ENCODE data around the gene NCOA4.
"Not testable (repeated sequence)": the region's sequence is repeated elsewhere in the genome, so short reads cannot be mapped to it uniquely, and the experiment has no call there.

Gene NCOA4

DNA sequence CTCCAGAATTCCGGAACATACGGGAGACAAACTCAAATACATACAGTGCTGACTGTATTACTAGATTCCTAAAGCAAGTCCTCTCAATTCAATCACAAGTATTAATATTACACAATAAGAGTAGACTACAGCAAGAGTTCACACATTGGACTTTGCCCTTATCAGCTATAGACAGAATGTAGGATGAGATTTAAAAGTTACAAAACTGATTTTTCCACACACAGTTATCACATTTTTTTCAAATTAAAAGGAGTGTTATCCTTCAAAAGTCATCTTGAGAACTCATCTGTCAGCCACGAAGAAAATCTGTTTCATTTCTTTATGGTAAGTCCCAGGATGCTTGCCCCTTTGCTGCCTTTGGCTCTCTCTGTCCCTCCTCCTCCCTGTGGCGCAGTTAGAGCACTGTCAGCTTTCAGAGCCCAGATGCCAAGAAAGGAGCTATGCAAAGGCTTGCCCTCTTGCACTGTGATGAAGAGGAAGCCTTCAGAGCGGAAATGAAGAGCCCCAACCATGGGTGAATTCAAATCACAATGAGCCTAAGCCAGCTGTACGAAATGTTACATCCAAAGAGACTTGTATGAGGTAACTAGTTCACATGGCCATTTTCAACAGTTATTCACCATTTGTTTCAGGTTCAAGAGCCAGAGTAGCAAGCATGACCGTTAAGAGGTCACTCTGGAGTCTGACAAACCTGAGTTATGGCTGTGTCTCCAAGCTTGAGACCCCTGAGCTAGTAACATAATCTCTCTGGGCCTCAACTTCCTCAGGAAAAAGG is 10.7 kb downstream of the NCOA4 start:
- DNase-seq (ENCODE audit: low read depth), result no peak

DNA sequence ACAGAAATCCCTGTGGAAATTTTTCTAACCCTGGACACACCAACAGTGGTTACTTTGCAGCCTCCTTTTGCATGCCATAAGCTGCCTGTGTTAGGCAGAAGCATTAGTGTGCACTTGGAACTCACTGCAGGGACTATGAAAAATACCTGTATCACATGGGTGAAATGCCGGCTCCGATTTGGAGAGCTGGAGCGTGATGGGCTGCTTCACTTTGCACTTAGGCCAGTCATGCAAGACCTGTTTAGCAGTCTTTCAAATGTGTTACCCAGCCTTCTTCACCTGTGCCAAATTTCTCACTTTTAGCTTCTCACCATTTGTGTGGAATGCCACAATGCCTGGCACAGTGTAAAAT is 11.3 kb downstream of the NCOA4 start:
- DNase-seq (ENCODE audit: low read depth), result no peak

DNA sequence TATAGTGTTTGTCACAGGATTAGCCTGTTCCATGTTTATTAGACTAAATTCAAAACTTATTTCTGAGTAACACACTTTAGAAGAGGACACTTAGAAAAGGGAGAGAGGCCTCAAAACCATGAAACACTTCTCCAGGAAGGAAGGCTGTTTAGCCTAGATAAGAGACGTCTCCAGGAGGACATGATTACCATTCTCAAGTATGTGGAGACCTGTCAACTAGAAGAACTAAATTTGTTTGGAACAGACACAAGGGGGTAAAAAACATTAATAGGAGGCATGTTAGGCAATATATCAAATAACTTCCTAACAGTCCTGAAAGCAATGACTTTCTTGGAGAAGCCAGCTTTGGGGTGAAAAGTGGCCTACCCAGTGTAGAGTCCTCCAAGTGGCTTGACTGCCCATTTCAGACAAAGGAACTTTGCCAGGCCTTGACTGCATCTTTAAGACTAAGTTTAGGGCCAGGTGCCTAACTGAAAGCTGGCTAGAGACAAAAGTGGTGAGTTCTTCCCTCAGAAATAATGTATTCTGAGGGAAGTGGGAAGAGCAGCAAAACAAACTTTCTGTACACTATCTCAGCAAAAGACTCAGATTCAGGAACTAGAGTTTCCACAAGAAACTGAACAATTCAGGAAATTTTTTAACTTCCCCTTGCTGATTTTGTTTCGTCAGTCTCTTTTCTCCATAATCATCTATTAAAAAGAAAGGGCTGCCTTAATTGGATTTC is 11.8 kb downstream of the NCOA4 start:
- no peak for DNase-seq (ENCODE audit: low read depth)

DNA sequence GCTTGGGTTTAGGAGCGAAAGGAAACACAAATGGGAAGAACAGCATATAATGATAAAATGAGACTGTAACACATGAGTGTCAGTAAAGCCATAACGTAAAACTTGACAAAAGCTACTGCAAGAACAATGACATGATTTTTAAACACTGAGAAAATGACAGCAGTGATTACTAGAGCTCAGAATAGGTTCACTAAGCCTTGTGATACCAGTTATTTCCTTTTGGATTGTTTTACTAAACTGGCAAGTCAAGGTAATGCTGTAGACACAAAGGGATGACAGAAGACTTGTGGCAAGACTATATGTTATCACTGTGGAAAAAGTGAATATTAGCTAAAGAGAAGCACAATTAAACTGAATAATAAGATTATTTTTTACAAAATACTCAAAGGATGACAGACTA is 12.7 kb downstream of the NCOA4 start:
- no peak for DNase-seq (ENCODE audit: low read depth)

DNA sequence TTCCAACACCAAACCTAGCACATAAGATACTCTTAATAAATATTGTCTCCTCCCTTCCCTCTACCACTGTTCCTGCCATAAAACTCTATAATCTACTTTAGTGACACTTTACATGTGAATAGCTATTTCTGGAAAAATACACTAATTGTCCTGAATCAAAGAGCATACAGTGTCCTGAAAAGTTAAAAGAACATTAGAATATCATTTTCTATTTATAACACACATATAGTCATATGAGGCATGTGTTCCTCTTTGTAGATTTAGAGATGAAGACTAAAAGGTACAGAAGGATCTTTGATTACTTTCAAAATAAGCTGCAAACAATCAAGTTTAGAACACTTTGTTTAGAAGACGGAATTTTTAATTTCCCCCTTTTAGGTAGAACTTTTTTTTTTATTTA is 13.6 kb downstream of the NCOA4 start:
- DNase-seq (ENCODE audit: low read depth), result no peak

DNA sequence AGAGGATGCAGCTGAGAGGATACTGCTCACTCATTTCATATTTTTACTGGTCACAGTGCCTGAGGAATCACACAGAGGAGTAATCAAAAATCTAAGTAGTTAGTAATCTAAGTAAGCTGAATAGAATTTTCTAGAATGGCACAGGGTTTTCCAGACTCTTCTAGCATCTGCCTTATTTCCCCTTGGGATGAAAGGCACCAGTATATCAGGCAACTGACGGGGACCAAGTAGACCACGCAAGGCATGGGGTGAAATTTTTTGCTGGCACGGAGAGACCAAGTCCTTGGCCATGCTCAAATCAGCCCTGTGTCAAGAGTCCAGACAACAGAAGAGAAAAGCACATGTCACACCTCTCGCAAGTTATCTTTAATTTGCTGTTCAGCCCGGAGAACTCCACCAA is 14.2 kb downstream of the NCOA4 start:
- no peak for DNase-seq (ENCODE audit: low read depth)

DNA sequence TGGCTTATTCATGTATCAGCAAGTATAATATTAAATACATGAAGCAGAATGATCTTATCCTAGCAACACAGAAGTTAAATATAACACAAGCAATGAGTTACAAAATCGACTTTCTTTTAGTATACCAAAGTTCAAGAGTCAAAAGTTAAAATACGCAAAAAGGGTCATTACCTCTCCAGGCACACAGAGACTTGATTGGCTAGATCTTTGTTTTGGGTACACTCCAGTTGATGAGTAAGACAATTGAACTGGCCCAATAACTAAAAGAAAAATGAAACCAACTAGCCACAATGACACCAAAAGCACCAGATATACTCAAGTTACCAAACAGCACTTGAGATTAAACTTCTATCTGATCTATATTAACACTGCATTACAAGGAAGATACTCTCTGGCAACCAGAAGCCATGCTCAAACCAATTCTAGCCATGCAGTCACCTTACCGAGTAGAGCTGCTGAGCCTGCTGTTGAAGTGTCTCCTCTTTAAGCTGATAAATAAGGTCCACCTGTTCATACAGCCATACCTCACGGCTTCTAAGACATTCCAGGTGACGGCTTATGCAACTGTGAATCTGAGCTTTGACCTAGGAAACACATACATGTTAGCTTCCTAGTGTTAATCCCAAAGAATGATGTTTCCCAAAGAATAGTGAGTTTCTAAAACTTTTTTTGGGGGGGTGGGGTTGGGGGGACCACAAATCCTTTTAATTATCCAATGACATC is 15.6 kb downstream of the NCOA4 start:
- no peak for DNase-seq (ENCODE audit: low read depth)

DNA sequence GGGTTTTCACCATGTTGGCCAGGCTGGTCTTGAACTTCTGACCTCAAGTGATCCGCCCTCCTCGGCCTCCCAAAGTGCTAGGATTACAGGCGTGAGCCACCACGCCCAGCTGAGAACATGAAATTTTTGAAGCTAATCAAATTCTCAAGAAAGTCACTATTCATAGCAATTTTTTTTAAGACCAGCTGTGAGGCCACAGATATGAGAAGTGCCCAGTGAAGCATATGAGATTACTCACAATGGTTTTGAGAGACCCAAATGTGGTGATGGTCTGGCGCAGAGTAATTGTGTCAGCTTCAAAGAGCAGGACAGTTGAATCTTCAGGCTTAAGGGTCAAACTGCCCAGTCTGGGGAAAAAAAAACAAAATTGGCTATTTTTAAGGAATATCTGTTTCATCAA is 16.2 kb downstream of the NCOA4 start:
- no peak for DNase-seq (ENCODE audit: low read depth)

DNA sequence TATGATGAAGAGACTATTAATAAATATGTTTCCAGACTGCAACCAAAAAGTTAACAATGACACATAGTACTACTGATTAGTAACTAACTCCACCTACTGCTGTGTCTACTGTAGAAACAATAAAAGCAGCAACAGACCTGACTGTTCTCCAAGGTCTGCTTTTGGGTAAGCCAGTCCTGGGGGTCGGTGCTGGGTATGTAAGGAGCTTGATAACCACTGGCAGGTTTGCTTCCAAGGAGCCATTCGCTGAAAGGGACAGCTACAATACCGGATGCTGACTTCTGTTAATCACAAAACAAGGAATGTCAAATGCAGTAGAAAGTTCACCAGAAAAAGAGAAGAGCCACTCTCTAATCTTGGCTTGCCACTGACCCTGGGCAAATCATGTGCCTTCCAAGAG is 17.7 kb downstream of the NCOA4 start:
- no peak for DNase-seq (ENCODE audit: low read depth)

DNA sequence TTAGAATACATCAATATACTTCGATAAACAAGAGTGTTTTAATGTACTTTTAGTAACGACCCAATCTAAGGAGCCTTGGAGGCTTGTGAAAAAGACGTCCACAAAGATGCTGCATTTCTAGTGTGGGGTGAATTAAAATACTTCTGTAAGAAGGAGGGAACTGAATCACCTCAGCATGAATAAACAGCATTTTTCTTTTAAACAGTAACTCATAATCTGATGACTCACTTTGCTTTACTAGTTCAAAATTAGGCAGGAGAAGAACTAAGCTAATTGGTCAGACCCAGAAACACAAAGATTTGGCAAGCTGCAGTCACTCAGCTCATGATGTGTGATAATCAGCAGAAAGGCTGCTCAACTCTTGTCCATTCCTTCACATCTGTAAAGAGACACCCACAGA is 24.2 kb downstream of the NCOA4 start:
- peak; percentile 64 for DNase-seq (ENCODE audit: low read depth)

DNA sequence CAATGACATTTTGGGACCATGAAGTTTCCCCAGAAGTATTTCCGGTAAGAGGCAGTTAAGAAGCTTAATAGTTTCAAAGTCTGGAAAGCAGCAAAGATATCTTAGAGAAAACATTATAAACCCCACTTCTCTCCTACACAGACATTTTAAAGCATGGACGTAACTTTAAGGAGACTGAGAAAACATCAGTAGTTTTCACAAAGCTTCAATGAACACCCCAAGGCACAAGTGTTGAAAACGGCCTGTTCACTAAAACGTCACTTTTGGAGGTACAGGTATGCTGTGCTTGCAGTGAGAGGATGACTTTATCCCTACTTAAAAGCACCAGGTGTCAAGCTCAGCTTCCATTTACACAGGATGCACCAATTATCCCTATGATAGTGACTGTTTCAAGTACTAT is 25.0 kb downstream of the NCOA4 start:
- no peak for DNase-seq (ENCODE audit: low read depth)

DNA sequence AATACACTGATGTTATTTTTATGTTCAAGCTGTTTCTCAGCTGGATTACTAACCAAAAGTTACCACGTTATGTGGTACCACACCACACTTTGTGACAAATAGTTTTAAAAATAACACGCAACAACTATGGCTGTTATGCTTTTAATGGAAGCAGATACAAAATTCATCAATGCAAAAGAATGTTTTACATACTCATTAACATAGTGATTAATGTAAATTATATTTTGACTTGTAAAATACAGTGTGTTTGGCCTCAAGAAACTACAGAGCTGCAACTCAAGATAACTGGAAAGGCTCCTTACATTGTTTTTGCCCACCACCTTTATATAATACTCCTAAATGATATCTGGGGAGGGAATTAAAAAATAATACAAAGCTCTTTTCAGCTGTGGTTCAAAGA is 25.5 kb downstream of the NCOA4 start:
- DNase-seq (ENCODE audit: low read depth), result no peak

DNA sequence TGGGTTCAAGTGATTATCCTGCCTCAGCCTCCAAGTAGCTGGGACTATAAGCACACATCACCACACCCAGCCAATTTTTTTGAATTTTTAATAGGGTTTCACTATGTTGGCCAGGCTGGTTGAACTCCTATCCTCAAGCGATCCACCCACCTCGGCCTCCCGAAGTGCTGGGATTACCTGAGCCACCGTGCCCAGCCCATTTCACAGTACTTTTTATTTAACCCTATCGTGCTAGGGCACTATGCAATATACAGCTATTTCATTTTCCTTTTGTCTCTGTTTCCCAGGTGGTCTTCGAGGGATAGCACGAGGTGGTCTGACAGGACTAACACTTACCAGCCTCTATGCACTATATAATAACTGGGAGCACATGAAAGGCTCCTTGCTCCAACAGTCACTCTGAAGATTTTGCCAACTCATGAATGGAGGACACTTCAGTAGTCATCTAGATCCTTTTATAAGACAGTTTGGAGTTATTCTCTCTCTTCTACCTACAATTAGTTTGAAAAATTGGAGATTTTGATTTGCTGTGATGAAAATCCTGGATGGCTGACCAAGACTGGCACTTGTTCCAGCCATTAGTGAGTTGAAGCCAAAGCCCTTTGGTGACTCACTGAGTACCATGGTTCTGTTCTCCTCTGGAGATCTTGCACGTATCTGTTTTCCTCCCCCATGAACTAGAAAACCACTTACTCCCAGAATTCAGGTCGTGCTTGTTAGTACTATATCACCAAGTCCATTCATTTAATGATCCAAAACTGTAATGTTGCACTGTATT is 27.3 kb downstream of the NCOA4 start:
- no peak for DNase-seq (ENCODE audit: low read depth)

DNA sequence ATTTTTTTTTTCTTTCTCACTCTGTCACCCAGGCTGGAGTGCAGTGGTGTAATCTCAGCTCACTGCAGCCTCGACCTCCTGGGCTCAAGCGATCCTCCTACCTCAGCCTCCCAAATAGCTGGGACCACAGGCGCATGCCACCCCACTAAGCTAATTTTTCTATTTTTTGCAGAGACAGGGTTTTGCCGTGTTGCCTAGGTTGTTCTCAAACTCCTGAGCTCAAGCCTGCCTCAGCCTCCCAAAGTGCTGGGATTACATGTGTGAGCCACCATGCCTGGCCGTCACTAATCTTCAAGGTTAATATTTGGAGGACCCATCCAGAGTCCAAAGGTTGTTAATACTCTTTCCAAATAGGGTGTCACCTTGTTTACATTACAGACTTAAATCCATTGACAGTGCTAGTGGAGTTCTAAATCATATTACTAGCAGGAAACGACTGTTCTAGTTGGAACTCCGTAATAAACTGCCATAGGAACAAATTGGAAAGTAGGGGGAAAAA is 28.2 kb downstream of the NCOA4 start:
- not testable (repeated sequence) for DNase-seq (ENCODE audit: low read depth)

DNA sequence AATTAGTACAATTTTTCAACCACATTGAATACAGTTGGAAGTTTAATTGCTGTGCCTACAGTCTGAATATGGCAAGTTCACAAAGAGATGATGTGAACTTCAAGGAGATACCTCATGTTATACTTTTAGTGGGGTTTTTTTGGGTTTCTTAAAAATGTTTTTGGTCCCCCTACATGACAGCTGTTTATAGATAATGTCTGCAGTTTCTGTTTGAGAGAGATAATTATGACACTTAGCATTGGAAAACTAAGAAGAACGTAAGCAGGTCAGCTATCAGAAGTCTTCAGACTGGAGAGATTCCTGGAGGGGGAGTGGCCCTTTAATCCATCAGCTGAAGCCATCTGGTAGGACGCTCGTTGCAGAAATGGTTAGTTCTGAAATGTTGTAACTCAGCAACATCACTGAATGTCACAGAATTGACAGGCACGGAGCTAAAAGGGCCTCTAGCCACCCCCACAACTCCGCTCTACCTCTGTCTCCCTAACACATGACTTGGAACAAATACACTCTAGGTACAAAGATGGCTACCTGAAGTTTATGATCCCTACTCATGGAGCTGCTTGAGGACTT is 29.2 kb downstream of the NCOA4 start:
- DNase-seq (ENCODE audit: low read depth), result no peak

DNA sequence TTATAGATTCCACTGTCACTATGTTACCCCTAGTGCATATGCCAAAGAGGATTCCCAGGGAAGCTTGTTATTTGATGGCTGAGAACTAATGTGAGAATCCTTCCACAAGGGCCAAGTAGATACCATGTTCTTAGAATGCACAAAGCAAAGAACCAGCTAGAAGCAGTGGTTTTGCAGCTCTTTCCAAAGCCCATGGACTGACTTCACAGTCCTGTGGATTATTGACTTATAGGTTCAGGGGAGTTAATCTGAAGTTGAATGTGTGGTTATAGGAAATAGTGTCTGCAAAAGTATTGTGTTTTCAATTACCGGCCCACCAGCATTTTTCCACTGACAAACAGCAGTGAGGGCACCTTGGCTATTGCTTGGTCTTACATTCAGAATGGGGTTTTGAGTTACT is 29.9 kb downstream of the NCOA4 start:
- no peak for DNase-seq (ENCODE audit: low read depth)

DNA sequence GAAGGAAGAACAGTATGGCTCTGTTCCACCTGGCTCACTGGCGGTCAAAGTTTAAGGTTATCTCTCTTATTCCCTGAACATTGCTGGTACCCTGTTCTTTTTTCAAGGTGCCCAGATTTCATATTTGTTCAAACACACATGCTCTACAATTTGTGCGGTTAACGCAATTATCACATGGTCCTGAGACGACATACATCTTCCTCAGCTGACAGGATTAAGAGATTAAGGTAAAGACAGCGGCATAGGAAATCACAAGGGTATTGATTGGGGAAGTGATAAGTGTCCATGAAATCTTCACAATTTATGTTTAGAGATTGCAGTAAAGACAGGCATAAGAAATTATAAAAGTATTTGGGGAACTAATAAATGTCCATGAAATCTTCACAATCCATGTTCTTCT is 30.5 kb downstream of the NCOA4 start:
- not testable (repeated sequence) for DNase-seq (ENCODE audit: low read depth)

DNA sequence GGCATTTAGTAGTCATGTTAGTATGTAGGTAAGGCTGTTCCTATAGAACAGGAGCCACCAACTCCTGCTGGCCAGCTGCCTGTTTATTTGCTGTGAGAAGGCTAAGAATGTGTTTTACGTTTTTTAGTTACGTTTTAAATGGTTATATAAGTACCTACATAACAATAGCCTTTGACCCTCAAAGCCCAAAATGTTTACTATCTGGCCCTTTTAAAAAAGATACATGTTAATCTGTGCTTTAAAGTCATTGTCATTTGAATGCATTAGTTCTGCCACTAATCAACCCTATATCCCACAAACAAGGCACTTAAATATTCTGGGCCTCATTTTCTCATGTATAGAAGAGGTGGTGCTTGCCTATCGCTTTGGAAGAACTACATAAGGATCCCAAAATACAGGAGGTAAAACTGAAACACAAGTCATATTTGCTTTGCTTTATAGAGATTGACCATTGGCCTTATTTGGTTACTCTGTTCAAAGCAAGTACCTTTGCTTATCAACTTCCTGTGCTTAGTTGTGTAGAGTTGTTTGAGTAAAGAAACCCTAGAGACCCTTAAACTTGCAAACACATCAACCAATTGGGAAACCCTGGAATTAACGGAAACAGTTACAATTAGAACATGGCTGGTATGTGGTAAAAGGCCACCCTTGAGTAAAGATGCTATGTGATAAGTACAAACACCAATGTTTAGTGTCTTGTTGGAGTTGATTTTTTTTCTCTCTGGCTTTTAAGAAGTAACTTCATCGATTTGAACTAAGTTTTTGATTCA is 32.2 kb downstream of the NCOA4 start:
- DNase-seq (ENCODE audit: low read depth), result no peak

DNA sequence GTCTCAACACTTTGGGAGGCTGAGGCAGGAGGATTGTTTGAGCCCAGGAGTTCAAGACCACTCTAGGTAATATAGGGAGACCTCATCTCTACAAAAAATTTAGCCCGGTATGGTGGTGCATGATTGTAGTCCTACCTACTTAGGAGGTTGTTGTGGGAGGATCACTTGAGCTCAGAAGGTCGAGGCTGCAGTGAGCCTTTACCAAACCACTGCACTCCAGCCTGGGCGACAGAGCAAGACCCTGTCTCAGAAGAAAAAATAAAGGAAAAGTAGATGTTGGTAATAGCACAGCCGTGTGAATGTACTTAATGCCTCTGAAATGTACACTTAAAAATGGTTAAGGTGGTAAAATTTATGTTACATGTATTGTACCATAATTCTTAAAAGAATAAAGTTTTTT is 32.9 kb downstream of the NCOA4 start:
- DNase-seq (ENCODE audit: low read depth), result no peak

DNA sequence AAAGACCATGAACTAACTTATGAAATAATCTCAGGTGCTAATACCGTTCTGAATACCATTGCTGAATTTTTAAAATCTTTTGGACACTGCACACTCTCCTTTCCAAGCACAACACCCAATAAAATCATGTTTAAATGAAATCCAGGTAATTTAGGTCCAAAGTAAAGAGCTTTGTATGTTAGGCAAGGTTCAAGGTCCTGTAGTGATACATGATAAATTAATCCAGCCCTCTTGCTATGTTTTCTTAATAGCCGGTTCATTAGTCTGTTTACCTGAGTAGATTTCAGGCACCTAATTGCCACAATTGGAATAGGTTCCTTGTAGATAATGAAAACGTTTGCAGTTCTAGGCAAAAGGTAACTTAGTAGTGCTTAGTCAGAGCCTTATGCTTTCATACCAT is 44.8 kb downstream of the NCOA4 start:
- not testable (repeated sequence) for DNase-seq (ENCODE audit: low read depth)

DNA sequence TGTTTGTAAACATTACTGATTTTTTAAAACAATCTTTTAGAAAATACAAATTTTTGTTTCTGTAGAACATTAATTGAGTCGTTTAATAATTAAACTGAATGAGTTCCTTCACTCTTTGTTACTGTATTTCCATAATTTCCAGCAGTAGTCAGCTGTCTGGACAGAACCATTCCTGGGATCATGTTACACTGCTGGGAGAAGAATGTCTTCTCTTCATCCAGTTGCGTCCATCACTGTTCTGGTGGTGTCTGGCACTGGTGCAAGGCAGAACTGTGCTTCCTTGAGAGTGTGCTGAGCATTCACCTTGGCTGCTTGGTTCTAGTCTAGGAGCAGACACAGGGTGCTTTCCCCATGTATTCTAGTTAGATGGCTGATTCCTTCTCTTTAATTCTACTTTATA is 46.0 kb downstream of the NCOA4 start:
- DNase-seq (ENCODE audit: low read depth), result not testable (repeated sequence)

Measured in GM04503 (cell line).